Measurements from ENCODE around the gene TGFBR2. TPM values are rescaled to one million over a fixed set of nuclear protein-coding genes. Genes with fewer than 3 reads are reported as not detected.

The TGFBR2 gene
- total RNA-seq, 1 experiment from 2014 or later = 45.9 TPM

DNA sequence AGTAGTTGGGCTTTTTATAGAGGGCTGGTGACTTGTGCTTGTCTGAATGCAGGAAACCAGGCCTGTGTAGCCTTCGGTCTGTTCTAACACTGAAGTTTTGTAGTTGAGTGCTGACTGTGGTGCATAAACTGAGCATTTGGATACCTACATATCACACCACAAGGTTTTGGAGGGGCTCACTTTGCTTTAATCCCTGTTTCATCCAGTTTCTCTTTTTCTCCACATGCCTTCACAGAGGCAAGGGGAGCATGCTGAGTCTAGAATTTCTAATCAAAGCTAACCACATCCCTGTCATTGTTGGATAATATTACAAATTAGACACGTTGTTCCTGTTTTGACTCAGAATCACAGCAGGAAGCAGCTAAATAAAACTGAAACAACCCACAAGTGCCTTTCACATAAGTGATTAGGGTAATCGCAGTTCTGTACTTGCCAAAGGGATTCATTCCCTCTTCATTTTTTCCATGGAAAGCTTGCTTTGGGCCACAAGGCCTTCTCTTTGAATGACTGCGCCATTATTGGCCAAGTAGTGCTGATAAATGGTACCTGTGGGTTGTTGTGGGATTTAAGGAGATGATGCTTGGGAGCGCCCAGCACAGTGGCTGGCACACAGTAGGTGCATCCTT lies 48.9 kb downstream of the TGFBR2 start:
- no TSS peak for BruUV-seq (replicated peaks)
- no peaks in the 10 kb centered on the region; the same call in none of the 2 replicates for H3K36me3 ChIP-seq (ENCODE audit: control insufficient read depth, insufficient read depth, low read length)
- H3K4me1 ChIP-seq (ENCODE audit: control insufficient read depth, insufficient read depth, low read length) = peaks cover 37% of the 10 kb centered on the region
- in situ Hi-C loops (cut with HindIII; ENCODE audit: low pct_unique_long_range_greater_than_20kb, low sequenced_read_pairs) = no loop called here
- no peaks in the 10 kb centered on the region for H3K9me3 ChIP-seq (ENCODE audit: control insufficient read depth, insufficient read depth, low read depth, low read length)
- TF ChIP-seq, protein P1, sequence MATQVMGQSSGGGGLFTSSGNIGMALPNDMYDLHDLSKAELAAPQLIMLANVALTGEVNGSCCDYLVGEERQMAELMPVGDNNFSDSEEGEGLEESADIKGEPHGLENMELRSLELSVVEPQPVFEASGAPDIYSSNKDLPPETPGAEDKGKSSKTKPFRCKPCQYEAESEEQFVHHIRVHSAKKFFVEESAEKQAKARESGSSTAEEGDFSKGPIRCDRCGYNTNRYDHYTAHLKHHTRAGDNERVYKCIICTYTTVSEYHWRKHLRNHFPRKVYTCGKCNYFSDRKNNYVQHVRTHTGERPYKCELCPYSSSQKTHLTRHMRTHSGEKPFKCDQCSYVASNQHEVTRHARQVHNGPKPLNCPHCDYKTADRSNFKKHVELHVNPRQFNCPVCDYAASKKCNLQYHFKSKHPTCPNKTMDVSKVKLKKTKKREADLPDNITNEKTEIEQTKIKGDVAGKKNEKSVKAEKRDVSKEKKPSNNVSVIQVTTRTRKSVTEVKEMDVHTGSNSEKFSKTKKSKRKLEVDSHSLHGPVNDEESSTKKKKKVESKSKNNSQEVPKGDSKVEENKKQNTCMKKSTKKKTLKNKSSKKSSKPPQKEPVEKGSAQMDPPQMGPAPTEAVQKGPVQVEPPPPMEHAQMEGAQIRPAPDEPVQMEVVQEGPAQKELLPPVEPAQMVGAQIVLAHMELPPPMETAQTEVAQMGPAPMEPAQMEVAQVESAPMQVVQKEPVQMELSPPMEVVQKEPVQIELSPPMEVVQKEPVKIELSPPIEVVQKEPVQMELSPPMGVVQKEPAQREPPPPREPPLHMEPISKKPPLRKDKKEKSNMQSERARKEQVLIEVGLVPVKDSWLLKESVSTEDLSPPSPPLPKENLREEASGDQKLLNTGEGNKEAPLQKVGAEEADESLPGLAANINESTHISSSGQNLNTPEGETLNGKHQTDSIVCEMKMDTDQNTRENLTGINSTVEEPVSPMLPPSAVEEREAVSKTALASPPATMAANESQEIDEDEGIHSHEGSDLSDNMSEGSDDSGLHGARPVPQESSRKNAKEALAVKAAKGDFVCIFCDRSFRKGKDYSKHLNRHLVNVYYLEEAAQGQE (IDR thresholded peaks at IDR 0.05; ENCODE audit: insufficient read depth in 1 of 2, low read depth in 2 of 2, low read length in 1 of 2) = no peak
- no peak for TF ChIP-seq TCF7L2 (IDR thresholded peaks at IDR 0.05; ENCODE audit: low read depth, low read length)
- TF ChIP-seq, protein P2, sequence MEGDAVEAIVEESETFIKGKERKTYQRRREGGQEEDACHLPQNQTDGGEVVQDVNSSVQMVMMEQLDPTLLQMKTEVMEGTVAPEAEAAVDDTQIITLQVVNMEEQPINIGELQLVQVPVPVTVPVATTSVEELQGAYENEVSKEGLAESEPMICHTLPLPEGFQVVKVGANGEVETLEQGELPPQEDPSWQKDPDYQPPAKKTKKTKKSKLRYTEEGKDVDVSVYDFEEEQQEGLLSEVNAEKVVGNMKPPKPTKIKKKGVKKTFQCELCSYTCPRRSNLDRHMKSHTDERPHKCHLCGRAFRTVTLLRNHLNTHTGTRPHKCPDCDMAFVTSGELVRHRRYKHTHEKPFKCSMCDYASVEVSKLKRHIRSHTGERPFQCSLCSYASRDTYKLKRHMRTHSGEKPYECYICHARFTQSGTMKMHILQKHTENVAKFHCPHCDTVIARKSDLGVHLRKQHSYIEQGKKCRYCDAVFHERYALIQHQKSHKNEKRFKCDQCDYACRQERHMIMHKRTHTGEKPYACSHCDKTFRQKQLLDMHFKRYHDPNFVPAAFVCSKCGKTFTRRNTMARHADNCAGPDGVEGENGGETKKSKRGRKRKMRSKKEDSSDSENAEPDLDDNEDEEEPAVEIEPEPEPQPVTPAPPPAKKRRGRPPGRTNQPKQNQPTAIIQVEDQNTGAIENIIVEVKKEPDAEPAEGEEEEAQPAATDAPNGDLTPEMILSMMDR (IDR thresholded peaks at IDR 0.05) = no peak
- TF ChIP-seq POLR2AphosphoS5 (IDR thresholded peaks at IDR 0.05; ENCODE audit: low read depth, low read length) = no peak
- no peak for TF ChIP-seq SIN3A (IDR thresholded peaks at IDR 0.05; ENCODE audit: borderline replicate concordance, insufficient read depth, low read depth, low read length)
- ChIA-PET CTCF (no interaction called here), POLR2A (no interaction called here)
- no peaks in the 10 kb centered on the region for H3K27me3 ChIP-seq (ENCODE audit: control insufficient read depth, insufficient read depth, low read length)
- intact Hi-C loops (cut with micrococcal nuclease; ENCODE audit: unreplicated experiment) = no loop called here
- H3K4me3 ChIP-seq (ENCODE audit: low read depth in 2 of 2, low read length in 2 of 2) = no peak overlapping the region
- H3K27ac ChIP-seq (ENCODE audit: low read length) = no peak overlapping the region; the same call in 1 of the 2 replicates
- DNase-seq (ENCODE audit: low read depth, low spot score) (no peak), ATAC-seq (no peak)

DNA sequence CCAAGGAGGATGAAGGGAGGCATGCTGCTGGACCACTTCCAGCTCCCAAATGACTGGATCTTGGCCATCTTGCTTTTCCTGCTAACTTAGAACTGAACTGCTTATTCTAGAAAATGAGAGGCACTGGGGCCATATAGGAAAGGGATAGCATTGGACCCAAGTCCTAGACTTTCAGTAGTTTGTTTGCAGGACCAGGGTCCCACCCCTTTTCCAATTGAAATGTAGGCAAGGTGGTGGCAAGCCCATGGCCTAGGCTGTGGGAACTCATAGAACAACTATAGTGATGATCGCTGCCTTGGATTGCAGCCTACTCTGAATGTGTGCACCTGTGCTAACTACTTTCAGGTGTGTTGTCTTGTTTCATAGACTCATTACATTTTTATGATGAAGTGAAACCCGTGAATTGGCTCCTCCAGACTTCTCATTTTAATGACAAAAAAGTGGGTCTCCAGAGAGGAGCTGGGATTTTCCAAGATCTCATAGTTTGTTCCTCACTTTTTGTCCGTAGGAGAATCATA lies 50.3 kb downstream of the TGFBR2 start:
- peaks cover 43% of the 10 kb centered on the region for H3K4me1 ChIP-seq (ENCODE audit: control insufficient read depth, insufficient read depth, low read length)
- DNase-seq (ENCODE audit: low read depth, low spot score) (no peak), ATAC-seq (no peak)
- no peaks in the 10 kb centered on the region for H3K9me3 ChIP-seq (ENCODE audit: control insufficient read depth, insufficient read depth, low read depth, low read length)
- in situ Hi-C loops (cut with HindIII; ENCODE audit: low pct_unique_long_range_greater_than_20kb, low sequenced_read_pairs) (no loop called here), intact Hi-C loops (cut with micrococcal nuclease; ENCODE audit: unreplicated experiment) (no loop called here)
- BruUV-seq (replicated peaks) = no TSS peak
- H3K27ac ChIP-seq (ENCODE audit: low read length) = peak overlapping the region; percentile 91
- no peaks in the 10 kb centered on the region for H3K27me3 ChIP-seq (ENCODE audit: control insufficient read depth, insufficient read depth, low read length)
- no peaks in the 10 kb centered on the region; the same call in none of the 2 replicates for H3K36me3 ChIP-seq (ENCODE audit: control insufficient read depth, insufficient read depth, low read length)
- H3K4me3 ChIP-seq (ENCODE audit: low read depth in 2 of 2, low read length in 2 of 2) = no peak overlapping the region
- no peak for TF ChIP-seq POLR2AphosphoS5 (IDR thresholded peaks at IDR 0.05; ENCODE audit: low read depth, low read length)
- TF ChIP-seq, protein P2 (IDR thresholded peaks at IDR 0.05) = no peak
- TF ChIP-seq, protein P1 (IDR thresholded peaks at IDR 0.05; ENCODE audit: insufficient read depth in 1 of 2, low read depth in 2 of 2, low read length in 1 of 2) = no peak
- no peak for TF ChIP-seq SIN3A (IDR thresholded peaks at IDR 0.05; ENCODE audit: borderline replicate concordance, insufficient read depth, low read depth, low read length)
- no peak for TF ChIP-seq TCF7L2 (IDR thresholded peaks at IDR 0.05; ENCODE audit: low read depth, low read length)
- ChIA-PET POLR2A (no interaction called here), CTCF (no interaction called here)

Measured in Panc1 (cell line).